HTR-8/SVneo (cell line): ENCODE results near the gene WDR81.
"Not testable (repeated sequence)": the region's sequence is repeated elsewhere in the genome, so short reads cannot be mapped to it uniquely, and the experiment has no call there.

Experiments used
- DNase-seq: peaks from one replicate; pipeline ENCODE4 v3.0.0; 2011; ENCODE audit warnings: low spot score, mixed read lengths; ENCODE audit not compliant: insufficient read length
- FAIRE-seq: peaks from 2 replicates; lab custom pipeline; 2011; peaks lifted over from hg19 to GRCh38; lab: Jason Lieb, UNC

Gene WDR81

DNA sequence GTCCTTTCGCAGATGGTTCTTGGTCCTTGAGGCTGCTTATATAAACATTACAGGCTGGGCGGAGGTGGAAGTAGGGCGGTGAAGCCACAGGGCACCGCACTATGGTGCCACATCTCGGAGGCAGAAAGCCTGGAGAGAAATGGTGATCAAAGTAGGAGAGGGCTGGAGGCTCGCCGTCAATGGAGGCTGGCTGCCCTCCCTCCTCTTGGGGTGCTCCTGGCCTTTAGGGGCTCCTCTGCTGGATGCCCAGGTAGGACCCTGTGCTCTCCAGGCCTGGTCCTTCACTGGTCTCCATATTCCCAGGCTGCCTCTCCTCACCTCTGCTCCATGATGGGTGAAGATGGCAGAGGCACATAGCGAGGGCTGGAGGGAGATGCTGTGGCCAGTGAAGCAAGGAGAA lies 12.2 kb upstream of the WDR81 start:
- DNase-seq: no peak
- FAIRE-seq: no peak

GRCh38 chr17:1713160-1713877 lies 11.2 kb upstream of the WDR81 start:
- FAIRE-seq (no peak), DNase-seq (no peak)

DNA sequence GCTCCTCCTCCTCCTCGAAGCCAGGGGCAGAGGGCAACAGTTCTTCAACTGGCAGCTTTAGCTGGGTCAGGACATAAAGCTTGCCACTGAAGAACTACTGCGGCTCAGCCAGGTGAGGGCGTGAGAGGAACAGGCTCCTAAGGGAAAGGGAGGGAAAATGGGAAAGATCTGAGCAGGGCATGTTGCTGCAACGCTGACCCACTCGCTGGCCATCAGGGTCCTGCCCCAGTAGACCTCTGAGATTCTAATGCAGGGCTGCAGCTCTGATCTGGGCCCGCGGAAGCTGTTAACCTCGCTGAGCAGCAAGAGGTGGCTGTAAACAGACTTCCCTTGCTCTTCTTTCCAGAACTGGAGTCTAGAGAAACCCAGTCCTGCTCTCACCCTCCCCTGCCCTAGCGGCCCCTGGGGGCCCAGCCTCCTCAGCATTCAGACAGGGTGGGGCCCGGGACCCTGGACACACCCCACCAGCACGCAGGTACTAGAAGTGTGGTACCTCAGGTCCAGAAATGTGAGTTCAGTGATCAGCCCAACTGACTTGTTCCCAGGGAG lies 10.6 kb upstream of the WDR81 start:
- DNase-seq (peak; percentile 83), FAIRE-seq (peak; percentile 94)

GRCh38 chr17:1714427-1714979 lies 10.0 kb upstream of the WDR81 start:
- DNase-seq: peak; percentile 94

DNA sequence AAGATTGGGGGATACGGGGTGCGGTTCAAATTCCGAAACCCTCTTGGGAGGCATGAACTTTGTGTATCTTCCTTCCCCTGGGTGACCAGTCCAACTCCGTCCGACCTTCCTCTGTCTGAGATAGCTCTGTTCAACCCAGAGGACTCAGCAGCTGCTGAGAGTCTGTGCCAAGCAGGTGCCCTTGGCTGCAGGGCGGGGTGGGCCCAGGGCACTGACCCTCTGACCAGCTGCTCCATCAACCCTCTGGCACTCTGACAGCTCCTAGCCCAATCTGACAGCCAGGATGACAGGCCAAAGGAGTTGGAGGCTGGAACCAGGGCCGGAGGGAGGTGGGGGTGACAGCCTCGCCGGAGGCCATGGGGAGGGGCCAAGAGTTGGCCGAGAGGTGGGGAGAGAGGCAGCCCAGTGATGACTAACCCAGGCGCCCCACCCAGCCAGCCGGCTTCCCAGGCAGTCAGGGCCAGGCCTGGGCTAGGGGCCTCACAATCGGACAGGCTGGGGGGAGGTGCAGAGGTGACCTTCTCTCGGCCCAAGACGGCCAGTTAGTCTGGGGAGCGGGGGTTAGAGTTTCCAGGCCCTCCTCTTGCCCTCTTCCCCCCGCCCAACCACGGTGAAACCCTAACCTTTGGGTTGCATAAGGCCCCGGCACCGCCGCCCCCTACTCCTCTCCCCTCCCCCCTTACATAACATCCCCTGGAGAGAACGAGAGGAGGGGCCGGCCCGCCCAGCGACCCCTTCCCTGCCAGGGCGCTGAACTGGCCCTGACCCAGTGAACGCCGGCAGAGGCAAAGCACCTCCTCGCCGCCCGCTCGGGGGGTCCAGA lies 9.3 kb upstream of the WDR81 start:
- DNase-seq: peak; percentile 77
- peak; percentile 94 for FAIRE-seq

More at GRCh38 chr17:1714427-1714979, 10.0 kb upstream of the WDR81 start:
- FAIRE-seq: no peak

- DNase-seq (no peak), FAIRE-seq (no peak)
These were observed 8.8 kb upstream of the WDR81 start for GRCh38 chr17:1715803-1716075.

- FAIRE-seq (peak; percentile 98), DNase-seq (peak; percentile 100)
These were observed 8.2 kb upstream of the WDR81 start for GRCh38 chr17:1716076-1716911.

GRCh38 chr17:1716912-1717695 lies 7.4 kb upstream of the WDR81 start:
- peak; percentile 99 for DNase-seq
- peak; percentile 95 for FAIRE-seq

DNA sequence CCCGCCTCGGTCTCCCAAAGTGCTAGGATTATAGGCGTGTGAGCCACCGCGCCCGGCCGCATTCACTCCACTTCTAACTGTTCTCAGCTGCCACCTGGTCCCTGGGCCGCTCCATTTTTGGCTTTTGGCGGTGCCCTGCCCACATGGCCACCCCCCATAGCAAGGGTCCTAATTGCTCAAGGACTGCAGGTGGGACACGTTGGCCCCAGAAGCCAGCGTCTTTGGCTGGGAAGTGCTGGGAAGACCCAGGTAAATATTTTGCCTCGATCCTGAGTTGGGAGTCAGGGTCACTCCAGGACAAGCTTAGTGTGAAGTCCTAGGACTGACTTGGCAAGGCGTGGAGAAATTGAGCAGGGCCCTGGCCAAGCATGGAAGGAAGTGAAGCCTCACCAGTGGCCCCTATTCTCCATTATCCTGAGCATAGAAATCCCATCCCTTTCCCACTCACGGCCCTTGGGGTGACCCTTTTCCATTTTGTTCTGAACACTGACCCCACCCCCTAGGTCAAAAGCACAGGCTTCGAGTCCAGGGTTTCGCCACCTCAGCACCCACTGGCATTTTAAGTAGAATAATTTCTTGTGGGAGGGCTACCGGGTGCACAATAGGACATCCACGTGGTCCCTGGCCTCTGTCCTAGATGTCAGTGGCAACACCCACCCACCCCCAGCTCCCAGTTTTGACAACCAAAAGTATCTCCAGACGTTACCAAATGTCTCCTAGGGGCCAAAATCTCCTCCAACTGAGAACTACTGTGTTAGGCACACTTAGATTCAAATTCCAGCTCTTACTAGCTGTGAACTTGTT lies 5.9 kb upstream of the WDR81 start:
- DNase-seq (no peak), FAIRE-seq (no peak)

GRCh38 chr17:1720856-1721386 lies 3.6 kb upstream of the WDR81 start:
- DNase-seq (no peak), FAIRE-seq (peak; percentile 71)

GRCh38 chr17:1722022-1722421 lies 2.5 kb upstream of the WDR81 start:
- not testable (repeated sequence) for DNase-seq, FAIRE-seq

GRCh38 chr17:1724869-1725641 lies 551 bp downstream of the WDR81 start:
- FAIRE-seq: peak; percentile 68

DNA sequence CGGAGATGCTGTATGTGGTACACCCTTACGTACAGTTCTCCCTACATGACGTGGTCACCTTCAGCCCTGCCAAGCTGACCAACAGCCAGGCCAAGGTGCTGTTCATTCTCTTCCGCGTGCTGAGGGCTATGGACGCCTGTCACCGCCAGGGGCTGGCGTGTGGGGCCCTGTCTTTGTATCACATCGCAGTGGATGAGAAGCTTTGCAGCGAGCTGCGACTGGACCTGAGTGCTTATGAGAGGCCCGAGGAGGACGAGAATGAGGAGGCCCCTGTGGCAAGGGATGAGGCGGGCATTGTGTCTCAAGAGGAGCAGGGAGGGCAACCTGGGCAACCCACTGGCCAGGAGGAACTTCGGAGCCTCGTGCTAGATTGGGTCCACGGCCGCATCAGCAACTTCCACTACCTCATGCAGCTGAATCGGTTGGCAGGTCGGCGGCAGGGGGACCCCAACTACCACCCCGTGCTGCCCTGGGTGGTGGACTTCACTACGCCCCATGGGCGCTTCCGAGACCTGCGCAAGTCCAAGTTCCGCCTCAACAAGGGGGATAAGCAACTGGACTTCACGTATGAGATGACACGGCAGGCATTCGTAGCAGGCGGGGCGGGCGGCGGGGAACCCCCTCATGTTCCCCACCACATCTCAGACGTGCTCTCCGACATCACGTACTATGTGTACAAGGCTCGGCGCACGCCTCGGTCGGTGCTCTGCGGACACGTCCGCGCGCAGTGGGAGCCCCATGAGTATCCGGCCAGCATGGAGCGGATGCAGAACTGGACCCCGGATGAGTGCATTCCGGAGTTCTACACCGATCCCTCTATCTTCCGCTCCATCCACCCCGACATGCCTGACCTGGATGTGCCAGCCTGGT lies 1.4 kb downstream of the WDR81 start:
- FAIRE-seq (peak; percentile 67), DNase-seq (no peak)

More at GRCh38 chr17:1724869-1725641, 551 bp downstream of the WDR81 start:
- DNase-seq: no peak

DNA sequence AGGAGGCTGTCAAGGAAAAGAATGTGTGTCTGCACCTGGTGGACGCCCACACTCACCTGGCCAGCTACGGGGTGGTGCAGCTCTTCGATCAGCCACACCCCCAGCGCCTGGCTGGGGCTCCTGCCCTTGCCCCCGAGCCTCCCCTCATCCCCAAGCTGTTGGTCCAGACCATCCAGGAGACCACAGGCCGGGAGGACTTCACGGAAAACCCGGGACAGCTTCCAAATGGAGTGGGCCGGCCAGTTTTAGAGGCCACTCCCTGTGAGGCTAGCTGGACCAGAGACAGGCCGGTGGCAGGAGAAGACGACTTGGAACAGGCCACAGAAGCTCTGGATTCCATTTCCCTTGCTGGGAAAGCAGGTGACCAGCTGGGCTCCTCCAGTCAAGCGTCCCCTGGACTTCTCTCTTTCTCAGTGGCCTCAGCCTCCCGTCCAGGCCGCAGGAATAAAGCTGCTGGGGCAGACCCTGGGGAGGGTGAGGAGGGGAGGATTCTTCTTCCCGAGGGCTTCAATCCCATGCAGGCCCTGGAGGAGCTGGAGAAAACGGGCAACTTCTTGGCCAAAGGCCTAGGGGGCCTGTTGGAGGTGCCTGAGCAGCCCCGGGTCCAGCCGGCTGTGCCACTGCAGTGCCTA lies 2.2 kb downstream of the WDR81 start:
- no peak for FAIRE-seq
- DNase-seq: no peak

DNA sequence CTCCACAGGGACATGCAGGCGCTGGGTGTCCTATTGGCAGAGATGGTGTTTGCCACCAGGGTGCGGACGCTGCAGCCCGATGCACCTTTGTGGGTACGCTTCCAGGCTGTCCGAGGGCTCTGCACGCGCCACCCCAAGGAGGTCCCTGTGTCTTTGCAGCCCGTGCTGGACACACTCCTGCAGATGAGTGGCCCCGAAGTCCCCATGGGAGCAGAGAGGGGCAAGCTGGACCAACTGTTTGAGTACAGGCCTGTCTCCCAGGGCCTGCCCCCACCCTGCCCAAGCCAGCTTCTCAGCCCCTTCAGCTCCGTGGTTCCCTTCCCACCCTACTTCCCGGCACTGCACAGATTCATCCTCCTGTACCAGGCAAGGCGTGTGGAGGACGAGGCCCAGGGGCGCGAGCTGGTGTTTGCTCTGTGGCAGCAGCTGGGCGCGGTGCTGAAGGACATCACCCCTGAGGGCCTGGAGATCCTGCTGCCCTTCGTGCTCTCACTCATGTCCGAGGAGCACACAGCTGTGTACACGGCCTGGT lies 2.8 kb downstream of the WDR81 start:
- DNase-seq: no peak
- no peak for FAIRE-seq
